Stimulated activated CD4-positive, alpha-beta T cell treated with anti-CD3 and anti-CD28 coated beads, TNF-alpha, amount 100 ng/mL, for 1 hour (primary cell): ENCODE data around the gene TXNDC16.
"Not testable (repeated sequence)": the region's sequence is repeated elsewhere in the genome, so short reads cannot be mapped to it uniquely, and the experiment has no call there.

Source experiments
- DNase-seq, 3 donors: peaks; one replicate each; pipeline ENCODE4 v3.0.0-alpha.2; 2020; ENCODE audit warnings: low read depth in 3 of 3, low spot score in 1 of 3

Gene TXNDC16

DNA sequence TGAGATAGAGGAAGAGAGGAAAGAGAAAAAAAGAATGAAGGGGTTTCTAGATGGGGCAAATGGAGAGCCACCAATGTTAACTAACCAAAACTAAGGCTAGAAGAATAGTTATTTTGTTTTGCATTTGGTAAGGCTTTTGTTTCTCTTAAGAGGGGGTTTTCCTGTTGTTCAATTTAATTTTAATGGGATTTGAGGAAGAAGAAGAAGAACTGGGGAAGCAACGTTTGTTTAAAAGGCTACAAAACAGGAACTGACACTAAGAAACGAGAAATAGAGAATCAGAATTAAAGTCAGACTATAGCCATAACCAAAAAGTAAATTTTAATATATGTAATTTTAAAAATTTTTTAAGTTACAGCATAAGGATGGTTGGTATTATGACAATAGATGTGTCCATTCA, 13.7 kb downstream of the TXNDC16 start:
- no peak for DNase-seq

- no peak for DNase-seq
Observed at GRCh38 chr14:52536269-52536668, 16.0 kb downstream of the TXNDC16 start.

GRCh38 chr14:52531481-52531880, 20.8 kb downstream of the TXNDC16 start:
- DNase-seq = no peak

DNA sequence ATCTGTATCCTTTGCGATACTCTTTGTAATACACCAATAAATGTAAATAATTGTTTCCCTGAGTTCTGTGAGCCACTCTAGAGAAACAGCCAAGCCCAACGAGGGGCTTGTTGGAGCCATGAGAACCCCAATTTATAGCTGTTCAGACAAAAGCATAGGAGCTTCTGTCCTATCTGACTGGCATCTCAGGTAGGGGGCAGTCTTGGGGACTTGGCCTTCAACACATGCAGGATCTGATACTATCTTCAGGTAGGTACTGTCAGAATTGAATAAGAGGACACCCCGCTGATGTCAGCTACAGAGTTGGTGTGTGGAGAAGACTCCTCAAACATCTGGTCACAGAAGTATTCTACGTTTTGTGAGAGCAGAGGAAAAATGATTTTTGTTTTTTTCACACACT, 25.3 kb downstream of the TXNDC16 start:
- no peak for DNase-seq

DNA sequence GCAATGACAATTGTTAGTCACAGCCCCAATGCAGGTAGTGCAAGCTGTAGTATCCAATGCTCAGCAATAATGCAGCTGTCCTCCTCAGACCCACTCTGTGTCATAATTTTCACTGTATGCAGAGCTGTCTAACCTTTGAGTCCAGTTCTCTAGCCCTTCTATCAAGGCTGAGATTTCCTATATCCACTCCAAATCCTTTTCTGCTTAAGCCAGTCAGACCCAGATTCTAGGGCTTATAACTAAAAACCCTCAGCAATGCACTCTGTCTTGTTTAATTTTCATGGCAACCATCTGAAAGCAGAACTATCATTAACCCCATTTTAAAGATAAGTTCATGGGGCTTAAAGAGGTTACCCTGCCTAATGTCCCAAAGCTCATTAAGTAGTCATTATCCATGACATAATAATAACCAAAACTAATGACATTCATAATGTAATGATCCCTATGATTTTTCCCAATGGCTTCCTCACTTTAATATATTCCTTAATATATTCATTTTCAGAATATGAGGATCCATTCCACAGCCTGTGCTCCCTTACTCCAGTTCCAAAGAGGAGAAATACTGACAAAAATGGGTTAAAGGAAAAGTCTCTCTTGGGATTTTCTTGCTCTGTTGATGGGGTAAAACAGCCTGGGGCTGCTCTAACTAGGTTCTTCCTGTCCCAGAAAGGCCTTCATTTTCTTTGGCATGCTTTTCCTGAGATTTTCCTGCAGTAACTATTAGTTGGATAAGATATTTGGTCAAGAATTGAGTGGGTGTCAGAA, 29.5 kb downstream of the TXNDC16 start:
- no peak for DNase-seq

GRCh38 chr14:52522033-52522432, 30.3 kb downstream of the TXNDC16 start:
- no peak for DNase-seq

DNA sequence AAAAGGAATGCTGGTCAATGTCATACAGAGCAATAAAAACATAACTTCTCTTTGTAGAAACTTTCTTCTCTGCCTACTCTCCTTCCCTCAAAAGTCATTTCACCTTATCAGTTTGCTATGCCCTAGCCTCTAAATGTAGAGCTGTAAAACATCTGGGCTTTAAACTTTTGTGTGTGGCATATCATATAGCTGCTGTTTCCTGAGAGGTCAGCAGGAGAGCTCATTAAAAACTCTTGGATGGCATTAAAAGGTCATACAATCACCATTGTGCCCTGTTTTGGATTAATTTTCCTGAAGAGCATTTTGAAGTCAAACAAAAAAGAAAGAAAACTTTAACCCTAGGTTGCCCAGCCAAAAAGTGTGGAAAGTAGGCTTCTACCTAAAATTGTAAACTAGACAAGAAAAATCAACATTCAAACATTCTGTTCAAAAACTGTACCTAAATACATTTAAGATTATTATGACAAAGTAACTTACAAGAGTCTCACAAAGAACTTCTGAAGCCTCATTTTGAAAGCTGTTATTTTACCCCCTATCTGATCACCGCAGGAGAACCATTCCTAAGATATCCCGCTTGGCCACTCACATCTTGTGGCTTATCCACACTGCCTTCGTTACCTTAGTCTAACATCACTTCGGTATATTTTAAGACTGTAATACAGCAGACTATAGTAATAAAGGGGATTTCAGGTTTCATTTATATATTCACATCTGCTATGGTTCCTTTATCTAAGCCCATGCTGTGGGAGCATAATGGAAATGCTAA, 38.1 kb downstream of the TXNDC16 start:
- no peak for DNase-seq

DNA sequence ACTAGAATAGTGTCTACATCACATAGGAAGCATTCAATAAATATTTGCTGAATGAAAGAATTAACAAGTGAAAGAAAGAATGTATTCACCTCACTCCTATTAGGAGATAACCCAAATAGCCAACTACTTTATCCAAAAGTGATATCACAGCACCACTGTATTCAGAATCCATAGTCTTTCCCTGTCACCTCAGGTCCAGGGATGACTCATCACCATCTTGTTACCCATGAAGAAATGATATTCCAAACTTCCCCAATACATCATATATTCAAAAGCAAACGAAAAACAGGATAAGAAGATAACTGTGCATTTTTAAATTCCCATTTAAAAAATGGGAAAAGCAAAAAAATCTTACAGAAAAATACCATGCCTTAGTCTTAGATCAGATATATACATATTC, 39.1 kb downstream of the TXNDC16 start:
- DNase-seq = no peak

DNA sequence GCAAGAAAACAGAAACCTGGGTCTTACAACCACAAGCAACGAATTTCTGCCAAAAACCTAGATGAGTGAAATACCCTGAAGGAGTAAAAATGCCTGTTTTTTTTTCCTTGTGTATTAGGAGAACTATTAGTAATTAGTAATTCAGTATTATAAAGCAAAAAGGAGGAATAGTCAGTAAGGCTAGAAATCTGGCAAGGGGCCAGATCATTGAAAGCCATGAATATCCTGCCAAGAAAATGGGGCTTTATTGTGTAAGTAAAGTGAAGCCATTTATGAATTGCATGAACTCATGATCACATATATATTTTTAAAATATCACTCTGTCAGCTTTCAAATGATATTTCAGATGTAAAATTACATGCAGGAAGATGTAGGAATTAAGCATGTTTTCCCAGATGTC, 57.9 kb downstream of the TXNDC16 start:
- DNase-seq = no peak

- no peak for DNase-seq
Observed at GRCh38 chr14:52485350-52485960, 66.8 kb downstream of the TXNDC16 start.

DNA sequence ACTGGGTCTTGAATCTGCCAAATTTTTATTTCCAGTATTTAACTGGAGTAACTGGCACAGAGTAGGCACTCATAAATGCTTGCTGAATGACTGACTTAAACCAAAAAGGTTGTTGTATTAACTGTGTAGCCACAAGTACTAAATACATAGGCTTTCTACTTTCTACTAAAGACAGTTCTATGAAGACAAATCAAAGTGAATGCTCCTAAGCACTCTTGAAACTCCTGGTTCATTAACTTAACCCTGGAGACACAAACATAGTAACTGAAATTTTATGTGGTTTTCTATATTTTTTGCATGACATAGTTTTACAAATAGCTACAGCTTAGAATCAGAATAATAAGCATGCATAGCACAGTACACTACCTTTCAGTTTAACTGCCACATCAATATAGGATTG, 70.4 kb downstream of the TXNDC16 start:
- no peak for DNase-seq

DNA sequence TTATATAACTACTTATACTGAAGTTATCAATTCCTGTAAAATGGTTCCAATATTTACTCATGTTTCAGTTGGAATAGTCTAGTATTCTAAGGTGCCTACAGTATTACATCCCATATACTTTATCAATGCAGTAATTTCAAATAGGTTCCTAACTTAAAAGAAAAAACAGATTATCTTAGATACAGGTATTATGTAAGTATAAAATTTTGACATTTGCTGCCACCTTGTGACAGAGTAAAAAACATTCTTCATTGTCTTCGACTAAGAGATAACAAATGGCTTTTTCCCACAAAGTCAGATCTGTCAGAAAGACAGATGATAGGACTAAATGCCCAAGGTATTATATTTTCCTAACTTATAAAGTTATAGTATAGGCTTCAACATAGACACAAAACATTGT, 78.7 kb downstream of the TXNDC16 start:
- DNase-seq = no peak

GRCh38 chr14:52472728-52473127, 79.6 kb downstream of the TXNDC16 start:
- DNase-seq = no peak

GRCh38 chr14:52472251-52472650, 80.1 kb downstream of the TXNDC16 start:
- DNase-seq = not testable (repeated sequence)

DNA sequence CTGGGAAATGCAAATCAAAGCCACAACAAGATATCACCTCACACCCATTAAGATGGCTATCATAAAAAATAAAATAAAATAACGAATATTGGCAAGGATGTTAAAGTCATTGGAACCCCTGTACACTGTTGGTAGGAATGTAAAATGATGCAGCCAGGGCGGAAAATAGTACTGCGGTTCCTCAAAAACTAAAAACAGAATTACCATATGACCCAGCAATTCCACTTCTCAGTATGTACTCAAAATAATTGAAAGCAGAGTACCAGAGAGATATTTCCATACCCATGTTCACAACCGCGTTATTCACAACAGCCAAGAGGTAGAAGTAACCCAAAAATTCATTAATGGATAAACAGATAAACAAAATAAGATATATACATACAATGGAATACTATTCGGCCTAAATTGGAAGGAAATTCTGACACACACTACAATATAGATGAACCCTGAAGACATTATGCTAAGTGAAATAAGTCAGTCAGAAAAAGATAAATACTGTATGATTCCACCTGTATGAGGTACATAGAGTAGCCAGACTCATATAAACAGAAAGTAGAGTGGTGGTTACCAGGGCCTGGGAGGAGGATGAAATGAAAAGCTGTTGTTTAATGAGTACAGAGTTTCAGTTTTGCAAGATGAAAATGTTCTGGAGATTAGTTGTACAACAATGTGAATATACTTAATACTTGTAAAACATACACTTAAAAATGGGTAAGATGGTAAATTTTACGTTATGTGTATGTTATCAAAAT, 84.6 kb downstream of the TXNDC16 start:
- DNase-seq = no peak

- no peak for DNase-seq
Observed at GRCh38 chr14:52464175-52464574, 88.1 kb downstream of the TXNDC16 start.

DNA sequence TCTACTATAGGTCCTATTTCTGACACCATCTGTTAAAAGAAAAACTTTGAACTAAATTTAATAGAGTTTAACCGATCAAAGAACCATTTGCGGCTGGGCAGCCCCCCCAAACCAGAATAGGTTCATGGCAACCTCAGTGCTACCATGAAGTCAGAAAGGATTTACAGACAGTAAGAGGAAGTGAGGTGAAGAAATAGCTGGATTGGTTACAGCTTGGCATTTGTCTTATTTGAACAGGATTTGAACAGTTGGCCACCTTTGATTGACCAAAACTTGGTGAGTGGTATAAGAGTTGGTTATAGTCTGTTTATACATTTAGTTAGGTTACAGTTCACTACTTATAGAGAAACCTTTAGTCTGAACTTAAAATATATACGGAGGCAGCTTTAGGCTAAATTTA, 88.9 kb downstream of the TXNDC16 start:
- DNase-seq = no peak

- DNase-seq = no peak
Observed at GRCh38 chr14:52461721-52462120, 90.6 kb downstream of the TXNDC16 start.

GRCh38 chr14:52458721-52459085, 93.6 kb downstream of the TXNDC16 start:
- DNase-seq = no peak

DNA sequence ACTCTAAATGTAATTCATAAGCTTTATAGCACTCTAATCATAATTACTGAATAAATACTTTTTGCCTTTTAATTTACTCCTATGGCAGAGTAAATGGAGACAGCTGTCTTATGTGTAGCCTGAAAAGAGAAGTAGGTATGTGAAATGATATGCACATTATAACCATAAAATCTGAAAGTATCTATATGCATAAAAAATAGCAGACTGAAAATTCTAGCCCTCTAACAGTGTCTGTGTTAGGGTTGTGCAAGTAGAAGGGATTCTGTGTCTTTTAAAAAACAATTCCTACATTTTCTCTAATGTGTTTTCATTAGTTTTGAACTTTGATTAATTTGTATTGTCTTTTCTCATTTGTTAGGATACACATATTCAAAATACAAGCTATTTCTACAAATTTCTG, 94.9 kb downstream of the TXNDC16 start:
- no peak for DNase-seq

- DNase-seq = no peak
Observed at GRCh38 chr14:52455291-52456088, 96.8 kb downstream of the TXNDC16 start.
